ENCODE data around the gene KRTAP10-6.
"Not testable (repeated sequence)": the region's sequence is repeated elsewhere in the genome, so short reads cannot be mapped to it uniquely, and the experiment has no call there.

KRTAP10-6 gene, protein sequence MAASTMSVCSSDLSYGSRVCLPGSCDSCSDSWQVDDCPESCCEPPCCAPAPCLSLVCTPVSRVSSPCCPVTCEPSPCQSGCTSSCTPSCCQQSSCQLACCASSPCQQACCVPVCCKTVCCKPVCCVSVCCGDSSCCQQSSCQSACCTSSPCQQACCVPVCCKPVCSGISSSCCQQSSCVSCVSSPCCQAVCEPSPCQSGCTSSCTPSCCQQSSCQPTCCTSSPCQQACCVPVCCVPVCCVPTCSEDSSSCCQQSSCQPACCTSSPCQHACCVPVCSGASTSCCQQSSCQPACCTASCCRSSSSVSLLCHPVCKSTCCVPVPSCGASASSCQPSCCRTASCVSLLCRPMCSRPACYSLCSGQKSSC

DNA sequence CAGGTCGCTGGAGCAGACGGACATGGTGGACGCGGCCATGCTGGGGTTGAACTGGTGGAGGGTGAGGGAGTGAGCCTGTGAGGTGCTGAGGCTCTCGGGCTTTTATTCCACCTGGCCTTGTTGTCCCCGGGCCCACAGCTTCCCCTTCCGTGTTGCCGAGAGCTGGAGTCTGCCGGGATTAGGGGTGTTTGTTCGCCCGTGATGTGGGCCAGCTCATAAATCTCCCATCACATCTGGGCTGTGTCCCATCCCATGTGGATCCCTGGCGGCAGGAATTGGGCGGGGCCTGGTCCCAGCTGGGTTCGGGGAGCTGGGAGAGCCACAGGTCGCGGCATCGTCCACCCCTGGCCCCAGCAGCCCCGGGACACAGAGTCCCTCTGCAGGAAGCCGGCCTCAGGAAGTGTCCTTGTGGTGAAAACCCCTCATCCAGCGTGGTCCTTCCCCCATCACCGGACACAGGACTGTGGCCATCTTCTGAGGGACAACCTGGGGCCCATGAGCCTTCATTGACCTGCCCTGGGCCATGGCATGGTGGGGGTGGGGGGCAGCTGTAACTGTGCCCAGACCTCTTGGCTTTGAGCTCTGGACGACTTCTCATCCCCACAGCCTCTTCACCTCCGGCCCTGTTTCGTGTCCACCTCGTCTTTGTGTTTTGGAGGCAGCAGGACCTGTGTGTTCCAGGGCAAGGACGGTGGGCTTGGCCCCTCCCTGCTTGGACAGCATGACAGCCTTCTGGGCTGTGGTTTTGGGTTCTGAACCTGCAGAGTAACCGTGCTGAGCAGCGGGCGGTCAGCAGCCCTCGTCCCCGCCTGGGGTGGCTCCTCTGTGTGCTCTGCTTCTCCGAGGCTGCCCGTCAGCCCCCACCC lies at the start of gene KRTAP10-6:
TSS of gene KRTAP10-6 (minus strand) at position 60 of the 866 bp plus-strand sequence. CDS start at position 39, 21 bp downstream.
- no peak for DNase-seq

DNA sequence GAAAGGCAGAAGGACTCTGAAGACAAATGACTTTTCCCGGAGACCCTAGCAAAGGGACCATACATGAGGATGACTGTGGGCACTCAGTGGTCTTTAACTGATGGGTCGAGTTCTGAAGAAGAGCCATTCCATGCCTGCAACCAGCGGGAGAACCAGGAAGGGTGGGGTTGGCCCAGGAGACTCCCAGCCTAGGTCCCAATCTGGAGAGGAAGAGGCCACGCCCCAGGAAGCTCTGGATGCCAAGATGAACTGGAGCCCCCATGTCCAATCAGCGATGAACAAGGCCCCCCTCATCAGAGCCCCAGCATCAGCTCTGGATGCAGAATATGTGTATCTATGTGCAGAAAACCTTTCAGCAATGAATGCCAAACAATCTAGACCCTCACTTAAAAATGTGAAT lies 48.5 kb upstream of the KRTAP10-6 start:
- no peak for DNase-seq

DNA sequence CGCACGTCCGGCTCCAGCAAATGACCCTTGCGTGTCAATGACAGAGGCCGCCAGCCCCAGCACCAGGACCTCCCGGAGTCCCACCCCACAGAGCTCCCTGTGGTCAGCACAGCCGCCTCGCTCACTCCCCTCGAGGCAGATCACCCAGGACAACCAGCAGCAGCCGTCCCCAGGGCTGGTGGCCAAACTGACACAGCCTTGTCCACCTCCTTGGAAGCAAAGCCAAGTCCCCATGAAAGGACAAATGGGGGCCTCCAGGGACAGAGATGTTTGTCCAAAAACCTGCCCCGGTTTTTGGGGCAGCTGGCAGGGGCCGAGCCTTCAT lies 47.0 kb upstream of the KRTAP10-6 start:
- DNase-seq = no peak

DNA sequence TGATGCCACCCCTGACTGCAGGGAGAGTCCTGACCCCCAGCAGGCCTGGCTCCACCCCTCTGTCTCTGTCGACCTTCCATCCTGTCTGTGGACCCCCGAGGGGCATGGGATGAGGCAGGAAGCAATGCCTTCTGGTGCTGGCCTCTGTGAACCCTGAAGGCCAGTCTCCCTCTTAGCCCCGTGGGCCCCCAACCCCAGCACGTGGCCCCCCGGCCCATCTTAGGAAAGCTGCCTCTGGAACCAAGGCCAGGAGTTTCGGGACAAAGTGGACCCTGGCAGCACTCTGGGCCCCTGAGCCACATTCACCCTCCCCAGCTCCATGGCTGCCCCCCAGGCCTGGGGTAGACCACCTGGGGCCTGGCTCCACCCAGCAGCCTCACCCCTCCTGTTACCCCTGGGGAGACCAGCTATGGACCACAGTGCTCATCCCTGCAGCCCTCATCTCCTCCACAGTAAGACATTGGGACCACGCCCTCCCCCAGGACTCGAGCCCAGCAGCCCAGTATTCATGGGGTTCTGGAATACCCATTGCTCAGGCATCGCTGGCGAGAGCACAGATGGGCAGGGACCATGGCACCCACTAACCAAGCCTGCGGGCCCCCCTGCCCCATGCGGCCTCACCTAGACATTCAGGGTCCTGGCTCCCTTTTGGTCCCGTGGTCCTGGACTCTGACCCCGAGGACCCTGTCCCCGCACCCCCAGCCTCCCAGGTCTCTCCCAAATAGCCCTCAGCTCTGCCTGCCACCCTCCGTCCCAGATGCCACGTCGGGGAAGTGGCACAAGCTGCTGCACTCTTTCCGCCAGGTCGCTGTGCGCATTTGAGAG lies 46.4 kb upstream of the KRTAP10-6 start:
- not testable (repeated sequence) for DNase-seq

DNA sequence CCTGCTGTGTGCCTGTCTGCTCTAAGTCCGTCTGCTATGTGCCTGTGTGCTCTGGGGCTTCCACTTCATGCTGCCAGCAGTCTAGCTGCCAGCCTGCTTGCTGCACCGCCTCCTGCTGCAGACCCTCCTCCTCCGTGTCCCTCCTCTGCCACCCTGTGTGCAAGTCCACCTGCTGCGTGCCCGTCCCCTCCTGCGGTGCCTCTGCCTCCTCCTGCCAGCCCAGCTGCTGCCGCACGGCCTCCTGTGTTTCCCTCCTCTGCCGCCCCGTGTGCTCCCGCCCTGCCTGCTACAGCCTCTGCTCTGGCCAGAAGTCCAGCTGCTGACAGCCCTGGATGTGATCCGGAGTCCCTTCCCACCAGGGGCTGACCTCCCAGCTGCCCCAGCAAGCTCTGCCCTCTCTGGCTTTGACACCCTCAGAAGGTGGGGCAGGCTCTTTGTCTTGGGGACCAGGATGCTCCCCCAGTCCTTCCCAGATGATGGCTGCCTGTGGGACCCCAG lies 45.6 kb upstream of the KRTAP10-6 start:
- DNase-seq = not testable (repeated sequence)

DNA sequence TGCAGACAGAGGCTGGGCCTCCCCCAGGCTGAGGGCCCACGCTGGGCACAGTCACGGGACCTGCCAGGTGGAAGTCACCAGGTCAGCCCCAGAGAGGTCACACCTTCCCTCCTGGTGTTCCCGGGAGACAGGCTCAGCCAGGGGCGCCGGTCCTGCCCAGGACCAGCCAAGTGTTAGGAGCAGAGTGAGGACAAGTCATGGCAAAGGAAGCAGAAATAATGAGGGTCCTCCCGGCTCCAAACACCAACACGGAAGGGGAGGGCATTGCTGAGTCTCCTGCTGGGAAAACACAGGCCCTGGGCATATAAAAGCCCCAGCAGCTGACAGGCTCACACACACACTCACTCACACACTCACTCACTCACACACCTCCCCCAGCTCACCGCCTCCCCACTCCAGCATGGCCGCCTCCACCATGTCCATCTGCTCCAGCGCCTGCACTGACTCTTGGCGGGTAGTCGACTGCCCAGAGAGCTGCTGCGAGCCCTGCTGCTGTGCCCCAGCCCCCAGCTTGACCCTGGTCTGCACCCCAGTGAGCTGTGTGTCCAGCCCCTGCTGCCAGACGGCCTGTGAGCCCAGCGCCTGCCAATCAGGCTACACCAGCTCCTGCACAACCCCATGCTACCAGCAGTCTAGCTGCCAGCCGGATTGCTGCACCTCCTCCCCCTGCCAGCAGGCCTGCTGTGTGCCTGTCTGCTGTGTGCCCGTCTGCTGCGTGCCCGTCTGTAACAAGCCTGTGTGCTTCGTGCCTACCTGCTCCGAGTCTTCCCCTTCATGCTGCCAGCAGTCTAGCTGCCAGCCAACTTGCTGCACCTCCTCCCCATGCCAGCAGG lies 44.9 kb upstream of the KRTAP10-6 start, which contains the start of gene KRTAP10-10:
TSS of gene KRTAP10-10 (plus strand) at position 339 of the 833 bp plus-strand sequence. CDS start at position 401, 62 bp downstream.
- no peak for DNase-seq

DNA sequence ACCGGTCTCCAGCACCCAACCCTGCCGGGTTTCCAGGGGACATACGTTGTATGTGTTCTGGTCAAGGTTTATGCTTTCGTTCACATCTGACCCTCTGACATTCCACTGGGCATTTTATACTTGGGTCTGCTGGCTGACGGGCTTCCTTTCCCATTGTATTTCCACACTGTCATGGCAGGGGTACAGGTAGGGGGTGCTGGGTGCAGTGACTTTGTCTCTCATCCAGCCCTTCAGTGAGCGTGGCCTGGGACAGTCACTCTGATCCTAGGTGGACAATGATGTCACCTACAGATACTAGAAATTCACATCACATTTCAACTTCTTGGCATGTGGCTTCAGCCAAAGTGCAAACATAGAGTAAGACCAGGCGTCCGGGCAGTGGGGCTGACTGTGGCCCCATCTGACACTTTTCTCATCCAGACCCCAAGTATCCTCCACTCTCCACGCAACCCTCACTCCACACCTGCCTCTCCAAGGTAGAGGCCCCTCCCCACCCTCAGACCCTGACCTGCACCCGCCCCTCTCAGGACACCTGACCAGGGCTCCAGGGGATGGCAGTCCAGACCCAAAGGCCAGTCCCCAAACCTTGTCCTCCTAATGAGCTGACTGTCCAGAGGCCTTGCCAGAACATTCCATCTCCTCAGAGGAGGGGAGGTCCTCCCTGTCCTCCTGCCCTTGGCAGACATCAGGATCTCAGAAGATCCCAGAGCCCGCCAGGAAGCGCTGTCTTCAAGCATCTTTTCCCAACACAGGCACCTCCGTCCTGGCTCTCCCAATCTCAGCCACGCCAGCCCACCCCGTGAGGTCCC lies 44.1 kb upstream of the KRTAP10-6 start:
- no peak for DNase-seq

DNA sequence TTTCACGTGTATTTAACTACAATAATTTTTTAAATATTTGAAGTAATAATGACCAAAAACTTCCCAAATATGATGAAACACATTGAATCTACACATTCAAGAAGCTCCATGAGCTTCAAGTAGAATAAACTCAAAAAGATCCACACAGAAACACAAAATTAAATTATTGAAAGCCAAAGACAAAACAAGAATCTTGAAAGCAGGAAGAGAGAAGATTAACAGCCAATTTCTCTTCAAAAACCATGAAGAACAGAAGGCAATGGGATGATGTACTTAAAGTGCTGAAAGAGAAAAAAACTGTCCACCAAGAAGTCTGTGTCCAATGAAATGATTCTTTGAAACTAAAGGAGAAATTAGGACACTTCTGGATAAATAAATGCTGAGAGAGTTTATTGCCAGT lies 39.8 kb upstream of the KRTAP10-6 start:
- DNase-seq = no peak

DNA sequence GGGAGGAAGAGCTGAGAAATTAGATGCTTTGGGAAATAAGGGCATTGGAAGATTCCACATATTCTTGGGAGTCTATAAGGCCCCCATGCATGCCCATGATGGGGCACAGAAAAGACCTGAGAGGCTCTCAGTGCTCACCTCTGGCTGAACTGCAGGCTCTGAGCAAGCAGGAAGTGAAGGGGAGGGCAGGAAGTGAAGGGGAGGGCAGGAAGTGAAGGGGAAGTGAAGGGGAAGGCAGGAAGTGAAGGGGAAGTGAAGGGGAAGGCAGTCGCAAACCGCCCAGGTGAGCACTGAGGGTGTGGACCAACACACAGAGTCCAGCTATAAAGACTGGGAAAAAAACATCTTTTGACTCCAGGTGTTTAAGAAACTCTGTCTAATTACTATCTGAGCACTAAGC lies 38.1 kb upstream of the KRTAP10-6 start:
- DNase-seq = no peak

DNA sequence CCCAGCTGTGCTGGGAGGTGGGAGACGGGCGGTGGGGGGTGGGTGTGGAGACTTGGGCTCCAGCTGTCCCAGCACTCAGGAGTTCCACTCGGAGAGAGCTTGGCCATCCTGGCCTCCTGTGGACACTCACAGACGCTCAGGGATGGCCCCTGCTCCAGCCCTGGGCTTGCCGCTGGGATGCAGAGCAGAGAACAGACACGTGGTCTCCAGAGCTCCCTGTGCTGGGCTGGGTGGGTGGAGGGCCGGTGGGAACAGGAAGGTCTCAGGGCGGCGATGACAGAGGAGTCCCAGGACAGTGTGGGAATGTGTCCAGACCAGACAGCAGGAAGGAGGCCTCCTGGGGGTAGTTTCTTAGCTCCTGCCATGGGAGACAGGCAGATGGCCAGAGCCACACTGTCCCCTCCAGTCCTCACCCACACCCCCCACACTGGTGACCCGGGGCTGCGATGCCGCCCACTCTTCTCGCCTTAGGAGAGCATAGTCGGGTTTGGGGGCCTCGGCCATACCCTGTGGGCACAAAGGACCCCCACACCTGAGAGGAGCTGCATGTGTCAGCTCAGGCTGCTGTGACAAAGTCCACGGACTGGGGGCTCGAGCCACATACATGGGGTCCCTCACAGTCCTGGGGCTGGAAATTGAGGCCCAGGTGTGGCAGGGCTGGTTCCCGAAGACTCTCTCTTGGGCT lies 36.5 kb upstream of the KRTAP10-6 start:
- no peak for DNase-seq

DNA sequence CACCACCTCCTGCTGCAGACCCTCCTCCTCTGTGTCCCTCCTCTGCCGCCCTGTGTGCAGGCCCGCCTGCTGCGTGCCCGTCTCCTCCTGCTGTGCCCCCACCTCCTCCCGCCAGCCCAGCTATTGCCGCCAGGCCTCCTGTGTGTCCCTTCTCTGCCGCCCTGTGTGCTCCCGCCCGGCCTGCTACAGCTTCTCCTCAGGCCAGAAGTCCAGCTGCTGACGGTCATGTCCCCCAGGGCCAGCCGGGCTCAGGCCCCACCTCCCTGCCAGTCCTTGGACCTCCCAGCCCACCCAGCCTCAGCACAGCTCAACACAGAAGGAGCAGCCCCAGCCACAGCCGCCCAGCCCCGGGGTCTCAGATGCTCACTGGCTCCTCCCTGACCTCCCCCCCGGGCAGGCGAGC lies 35.5 kb upstream of the KRTAP10-6 start:
- DNase-seq = not testable (repeated sequence)

DNA sequence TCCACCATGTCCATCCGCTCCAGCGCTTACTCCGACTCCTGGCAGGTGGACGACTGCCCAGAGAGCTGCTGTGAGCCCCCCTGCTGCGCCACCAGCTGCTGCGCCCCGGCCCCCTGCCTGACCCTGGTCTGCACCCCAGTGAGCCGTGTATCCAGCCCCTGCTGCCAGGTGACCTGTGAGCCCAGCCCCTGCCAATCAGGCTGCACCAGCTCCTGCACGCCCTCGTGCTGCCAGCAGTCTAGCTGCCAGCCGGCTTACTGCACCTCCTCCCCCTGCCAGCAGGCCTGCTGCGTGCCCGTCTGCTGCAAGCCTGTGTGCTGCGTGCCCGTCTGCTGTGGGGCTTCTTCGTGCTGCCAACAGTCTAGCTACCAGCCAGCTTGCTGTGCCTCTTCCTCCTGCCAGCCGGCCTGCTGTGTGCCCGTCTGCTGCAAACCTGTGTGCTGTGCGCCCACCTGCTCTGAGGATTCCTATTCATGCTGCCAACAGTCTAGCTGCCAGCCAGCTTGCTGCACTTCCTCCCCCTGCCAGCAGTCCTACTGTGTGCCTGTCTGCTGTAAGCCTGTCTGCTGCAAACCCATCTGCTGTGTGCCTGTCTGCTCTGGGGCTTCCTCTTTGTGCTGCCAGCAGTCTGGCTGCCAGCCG lies 35.0 kb upstream of the KRTAP10-6 start:
- DNase-seq = not testable (repeated sequence)

DNA sequence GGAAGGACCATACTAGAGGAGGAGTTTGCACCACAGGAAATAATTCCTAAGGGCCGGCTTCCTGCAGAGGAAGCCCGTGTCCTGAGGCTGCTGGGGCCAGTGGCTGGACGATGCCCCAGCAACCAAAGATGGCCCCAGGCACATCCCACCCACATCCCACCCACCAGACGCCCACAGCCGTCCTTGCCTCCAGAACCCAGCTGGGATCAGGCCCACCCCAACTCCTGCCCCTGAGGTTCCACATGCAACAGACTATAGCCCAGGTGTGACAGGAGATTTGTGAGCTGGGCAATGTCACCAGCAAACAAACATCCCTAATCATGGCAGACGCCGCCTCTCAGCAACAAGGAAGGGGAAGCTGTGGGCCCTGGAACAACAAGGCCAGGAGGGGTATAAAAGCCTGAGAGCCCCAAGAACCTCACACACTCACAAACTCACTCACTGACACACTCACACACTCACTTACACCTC lies 34.4 kb upstream of the KRTAP10-6 start, which contains the start of gene KRTAP10-9:
TSS of gene KRTAP10-9 (plus strand) at position 421 of the 471 bp plus-strand sequence. CDS start 79 bp downstream, outside the sequence.
- no peak for DNase-seq

DNA sequence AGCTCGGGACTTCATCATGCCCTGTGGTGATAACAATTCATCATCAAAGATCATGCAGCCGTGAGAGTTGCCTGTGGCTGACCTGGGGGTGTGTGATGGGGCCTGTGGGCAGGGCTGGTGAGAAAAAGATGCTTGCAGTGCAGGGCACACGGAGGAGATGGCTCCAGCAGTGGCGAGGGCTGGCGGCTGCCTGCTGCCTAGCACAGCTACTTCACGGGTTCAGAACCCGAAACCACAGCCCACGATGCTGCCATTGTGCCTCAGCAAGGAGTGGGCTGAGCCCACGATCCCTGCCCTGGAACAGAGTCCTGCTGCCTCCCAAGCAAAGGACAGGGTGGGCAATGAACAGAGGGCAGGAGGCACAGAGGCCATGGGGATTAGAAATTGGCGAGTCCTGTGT lies 34.0 kb upstream of the KRTAP10-6 start:
- DNase-seq = no peak

DNA sequence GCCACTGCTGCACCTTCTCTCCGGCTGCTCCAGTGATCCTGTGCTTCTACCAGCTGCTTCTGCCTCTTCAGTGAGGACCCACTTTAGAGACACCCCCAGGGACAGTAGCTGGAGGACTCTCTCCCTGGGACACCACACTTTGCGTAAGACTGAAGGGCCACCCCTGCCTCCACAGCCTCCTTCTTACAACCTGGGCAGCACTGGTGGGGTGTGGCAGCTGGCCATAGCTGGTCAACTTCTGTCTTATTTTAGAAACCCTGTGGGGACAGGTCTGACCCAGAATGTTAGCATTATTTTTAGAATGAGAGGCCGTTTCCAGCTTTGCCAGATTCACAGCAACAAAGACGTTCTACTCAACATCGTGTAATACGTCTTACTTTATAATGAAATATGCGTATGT lies 33.5 kb upstream of the KRTAP10-6 start:
- DNase-seq = no peak

DNA sequence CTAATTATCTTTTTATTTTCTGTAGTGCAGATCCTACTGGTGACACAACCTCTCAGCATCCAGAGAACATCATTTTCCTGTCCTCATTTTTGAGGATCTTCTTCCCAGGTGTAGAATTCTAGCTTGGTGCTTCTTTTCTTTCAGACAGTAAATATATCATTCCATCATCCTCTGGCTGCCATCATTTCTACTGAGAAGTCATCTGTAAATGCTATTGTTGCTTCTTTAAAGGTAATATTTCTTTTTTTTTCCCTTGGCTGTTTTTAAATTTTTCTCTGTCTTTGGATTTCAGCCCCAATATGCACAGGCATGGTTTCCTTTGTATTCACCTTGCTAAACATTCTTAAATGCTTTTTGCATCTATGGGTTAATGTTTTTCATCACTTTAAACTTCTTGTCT lies 31.3 kb upstream of the KRTAP10-6 start:
- DNase-seq = no peak

DNA sequence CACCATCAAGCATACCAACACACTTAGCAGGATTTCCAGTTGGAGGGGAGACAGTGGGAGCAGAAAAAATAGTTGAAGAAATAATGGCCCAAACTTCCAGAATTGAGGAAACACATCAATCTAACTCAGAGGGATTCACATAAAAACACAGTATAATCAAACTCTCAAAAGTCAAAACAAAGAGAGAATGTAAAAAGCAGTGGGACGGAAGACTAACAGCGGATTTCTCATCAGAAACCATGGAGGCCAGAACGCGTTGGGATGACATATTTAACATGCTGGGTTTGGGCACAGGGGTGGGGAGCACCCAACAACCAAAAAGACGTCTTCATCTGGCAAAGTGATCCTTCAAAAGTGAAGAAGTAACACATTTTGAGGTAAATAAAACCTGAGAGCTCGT lies 27.6 kb upstream of the KRTAP10-6 start:
- DNase-seq = no peak

DNA sequence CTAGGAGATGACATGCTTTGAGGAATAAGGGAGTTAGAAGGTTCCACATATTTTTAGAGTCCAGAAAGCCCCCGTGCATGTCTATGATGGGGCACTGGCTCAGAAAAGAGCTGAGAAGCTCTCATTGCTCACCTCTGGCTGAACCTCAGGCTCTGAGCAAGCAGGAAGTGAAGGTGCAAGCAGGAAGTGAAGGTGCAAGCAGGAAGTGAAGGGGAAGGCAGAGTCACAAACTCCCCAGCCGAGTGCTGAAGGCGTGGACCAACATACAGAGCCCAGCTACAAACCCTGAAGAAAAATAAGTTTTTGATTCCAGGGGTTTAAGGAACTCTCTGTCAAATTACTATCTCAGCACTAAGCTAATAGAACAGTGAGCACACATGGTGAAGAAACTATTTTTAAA lies 26.6 kb upstream of the KRTAP10-6 start:
- no peak for DNase-seq

DNA sequence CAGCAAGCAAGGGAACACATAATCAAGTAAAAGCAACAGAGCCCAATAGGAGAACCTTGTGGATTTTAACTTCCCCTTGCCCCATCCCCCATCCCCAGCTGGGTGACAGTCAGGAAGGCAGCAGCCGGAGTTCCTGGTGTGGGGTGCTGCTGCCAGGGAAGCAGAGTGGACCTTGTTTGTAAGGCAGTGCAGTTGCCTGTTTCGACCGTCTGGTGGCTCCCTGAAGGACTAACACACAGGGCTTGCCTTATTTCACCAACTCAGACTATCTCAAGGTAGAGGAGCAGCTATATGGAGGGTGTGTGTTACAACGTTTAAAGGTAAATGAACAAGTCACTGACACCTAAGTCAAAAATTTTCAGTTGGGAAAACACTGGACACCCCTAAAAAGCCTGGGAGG lies 26.2 kb upstream of the KRTAP10-6 start:
- no peak for DNase-seq

DNA sequence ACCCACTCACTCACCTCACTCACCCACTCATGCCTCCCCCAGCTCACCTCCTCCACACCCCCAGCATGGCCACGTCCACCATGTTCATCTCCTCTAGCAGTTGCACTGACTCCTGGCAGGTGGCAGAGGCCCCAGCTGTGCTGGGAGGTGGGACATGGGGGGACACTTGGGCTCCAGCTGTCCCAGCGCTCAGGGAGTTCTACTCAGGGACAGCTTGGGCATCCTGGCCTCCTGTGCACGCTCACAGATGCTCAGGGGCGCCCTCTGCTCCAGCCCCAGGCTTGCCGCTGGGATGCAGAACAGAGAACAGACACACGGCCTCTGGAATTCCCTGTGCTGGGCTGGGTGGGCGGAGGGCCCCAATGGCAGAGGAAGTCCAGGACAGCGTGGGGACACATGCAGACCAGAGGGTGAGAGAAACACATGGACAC lies 24.8 kb upstream of the KRTAP10-6 start:
- no peak for DNase-seq
